Activated T-helper 9 cell treated with anti-CD3 and anti-CD28 coated beads, Interleukin-2, amount 50 U/mL, for 16 hours (primary cell): ENCODE results near the gene LSM10.
A peak's percentile ranks its signal among the peaks of the same experiment; 100 is the strongest.

ENCODE experiments used
- DNase-seq: peaks from one replicate; pipeline ENCODE4 v3.0.0-alpha.2; 2020; ENCODE audit warnings: low read depth

LSM10 gene

GRCh38 chr1:36383240-36383639, 14.5 kb downstream of the LSM10 start:
- DNase-seq: no peak

- no peak for DNase-seq
These were observed 15.0 kb downstream of the LSM10 start for GRCh38 chr1:36382669-36383068.

DNA sequence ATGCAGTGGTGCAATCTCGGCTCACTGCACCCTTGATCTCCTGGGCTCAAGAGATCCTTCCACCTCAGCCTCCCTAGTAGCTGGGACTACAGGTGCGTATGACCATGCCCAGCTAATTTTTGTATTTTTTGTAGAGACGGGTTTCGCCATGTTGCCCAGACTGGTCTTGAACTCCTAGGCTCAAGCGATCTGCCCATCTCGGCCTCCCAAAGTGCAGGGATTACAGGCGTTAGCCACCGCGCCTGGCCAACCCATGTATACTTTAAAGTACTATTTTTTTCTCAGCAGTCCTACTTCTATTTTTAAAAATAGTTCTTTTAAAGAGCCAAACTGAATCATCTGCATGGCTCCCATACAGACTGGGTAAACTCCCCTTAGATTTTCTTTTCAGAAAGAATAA, 15.5 kb downstream of the LSM10 start:
- DNase-seq: no peak

DNA sequence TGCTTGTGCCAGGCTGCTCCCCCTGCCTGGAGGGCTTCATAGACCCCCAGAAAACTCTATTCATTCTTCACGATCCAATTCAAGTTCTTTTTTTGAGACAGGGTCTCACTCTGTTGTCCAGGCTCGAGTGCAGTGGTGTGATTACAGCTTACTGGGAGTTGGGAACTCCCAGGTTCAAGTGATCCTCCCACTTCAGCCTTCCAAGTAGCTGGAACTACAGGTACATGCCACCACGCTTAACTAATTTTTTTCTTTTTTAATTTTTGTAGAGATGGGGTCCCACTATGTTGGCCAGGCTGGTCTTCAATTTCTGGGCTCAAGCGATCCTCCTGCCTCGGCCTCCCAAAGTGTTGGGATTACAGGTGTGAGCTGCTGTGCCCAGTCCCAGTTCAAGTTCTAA, 16.3 kb downstream of the LSM10 start:
- no peak for DNase-seq

GRCh38 chr1:36380782-36381181, 16.9 kb downstream of the LSM10 start:
- DNase-seq: no peak

- no peak for DNase-seq
These were observed 17.5 kb downstream of the LSM10 start for GRCh38 chr1:36380143-36380619.

- DNase-seq: no peak
These were observed 19.8 kb downstream of the LSM10 start for GRCh38 chr1:36377791-36378492.

DNA sequence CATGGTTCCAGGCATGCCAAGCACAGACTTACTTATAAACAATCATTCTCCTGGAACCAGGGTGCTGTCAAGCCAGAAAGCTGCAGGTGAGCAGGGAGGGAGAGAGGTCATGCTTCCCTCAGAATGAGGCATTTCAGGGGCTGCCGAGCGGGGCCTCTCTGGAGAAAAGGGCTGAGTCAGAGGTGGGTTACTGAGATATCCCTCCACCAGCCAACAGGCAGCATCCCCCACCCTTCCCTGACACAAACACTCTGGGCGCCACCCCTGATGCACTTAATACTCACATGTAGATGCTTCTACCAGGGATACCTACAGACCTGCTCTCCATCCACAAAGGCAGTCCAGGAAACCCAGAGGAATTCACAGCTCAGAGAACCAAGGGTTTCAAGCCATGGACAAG, 25.1 kb downstream of the LSM10 start:
- no peak for DNase-seq

- peak; percentile 74 for DNase-seq
These were observed 28.4 kb downstream of the LSM10 start for GRCh38 chr1:36369061-36369861.

DNA sequence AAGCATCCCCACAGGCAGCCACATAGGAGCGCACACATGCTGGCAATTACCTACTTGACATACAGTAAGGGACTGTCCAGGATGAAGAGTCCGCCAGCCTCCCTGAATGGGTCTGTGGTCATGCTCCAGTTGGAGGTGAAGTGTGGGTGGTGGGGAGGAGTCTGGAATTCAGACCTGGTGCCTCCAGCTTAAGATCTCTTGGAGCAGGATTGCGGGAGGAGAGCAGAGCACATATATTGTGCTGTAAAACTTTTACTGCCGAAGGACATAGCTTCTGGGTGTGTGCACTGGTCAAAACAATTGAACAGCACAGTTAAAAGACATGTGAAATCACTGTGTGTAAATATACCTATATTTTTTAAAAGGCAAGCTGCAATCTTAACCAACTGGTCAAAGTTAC, 29.9 kb downstream of the LSM10 start:
- DNase-seq: no peak

DNA sequence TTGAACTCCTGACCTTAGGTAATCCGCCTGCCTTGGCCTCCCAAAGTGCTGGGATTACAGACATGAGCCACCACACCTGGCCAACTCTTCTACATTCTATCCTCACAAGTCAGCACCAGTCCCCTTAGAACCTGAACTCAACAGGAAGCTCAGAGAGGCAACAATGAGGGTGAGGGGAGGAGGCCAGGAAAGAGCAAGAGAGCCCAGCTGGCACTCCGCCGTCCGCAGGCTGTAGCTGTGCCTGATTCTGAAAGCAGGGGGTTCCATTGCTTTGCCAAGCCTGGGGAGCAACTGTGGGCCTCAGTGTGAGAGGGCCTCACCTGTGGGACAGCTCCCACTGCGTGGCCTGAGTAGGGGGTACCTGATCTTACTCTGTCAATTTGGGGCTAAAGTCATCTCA, 30.6 kb downstream of the LSM10 start:
- no peak for DNase-seq

DNA sequence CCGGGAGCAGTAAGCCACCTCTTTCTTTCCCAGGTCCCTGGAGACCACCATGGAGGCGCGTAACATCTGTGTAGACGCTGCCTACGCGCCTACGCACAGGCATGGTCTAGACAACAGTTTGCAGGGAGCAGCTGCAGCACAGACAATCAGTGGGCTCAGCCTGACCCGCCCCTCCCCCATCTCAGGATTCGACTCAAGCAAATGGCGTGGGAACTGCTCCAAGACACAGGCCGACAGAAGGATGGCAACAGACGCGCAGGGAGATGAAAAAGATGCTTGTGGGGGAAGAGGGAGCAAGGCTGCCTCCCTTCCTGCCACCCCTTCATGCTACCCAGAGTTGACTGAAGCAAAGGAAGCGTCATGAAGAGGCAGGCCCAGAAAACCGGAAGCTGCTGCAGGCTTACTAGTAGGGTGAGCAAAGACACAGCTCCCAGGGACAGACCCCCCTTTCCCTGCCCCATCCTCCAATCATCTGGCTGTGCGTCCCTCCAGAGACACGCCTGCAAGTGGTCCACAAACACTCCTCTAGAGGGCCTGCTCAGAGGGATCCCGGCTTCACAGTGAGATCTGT, 31.5 kb downstream of the LSM10 start:
- DNase-seq: no peak

DNA sequence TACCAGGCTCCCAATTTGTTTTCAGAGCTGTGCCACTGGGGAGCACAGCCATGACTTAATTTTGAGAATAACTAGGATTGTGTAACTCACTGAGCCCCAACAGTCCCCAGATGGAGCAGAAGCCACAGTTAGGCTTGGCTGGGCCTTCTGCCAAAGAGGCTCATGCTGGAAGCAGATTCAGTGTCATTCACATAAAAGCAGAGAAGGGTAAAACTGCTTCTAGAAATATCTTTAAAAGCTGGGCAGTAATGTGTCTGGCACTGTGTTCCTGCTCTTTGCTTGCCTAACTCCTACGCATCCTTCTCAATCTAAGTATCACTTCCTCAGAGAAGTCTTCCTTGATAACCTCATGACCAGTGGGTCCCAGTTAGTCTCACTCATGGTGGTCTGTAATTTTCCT, 32.3 kb downstream of the LSM10 start:
- no peak for DNase-seq

DNA sequence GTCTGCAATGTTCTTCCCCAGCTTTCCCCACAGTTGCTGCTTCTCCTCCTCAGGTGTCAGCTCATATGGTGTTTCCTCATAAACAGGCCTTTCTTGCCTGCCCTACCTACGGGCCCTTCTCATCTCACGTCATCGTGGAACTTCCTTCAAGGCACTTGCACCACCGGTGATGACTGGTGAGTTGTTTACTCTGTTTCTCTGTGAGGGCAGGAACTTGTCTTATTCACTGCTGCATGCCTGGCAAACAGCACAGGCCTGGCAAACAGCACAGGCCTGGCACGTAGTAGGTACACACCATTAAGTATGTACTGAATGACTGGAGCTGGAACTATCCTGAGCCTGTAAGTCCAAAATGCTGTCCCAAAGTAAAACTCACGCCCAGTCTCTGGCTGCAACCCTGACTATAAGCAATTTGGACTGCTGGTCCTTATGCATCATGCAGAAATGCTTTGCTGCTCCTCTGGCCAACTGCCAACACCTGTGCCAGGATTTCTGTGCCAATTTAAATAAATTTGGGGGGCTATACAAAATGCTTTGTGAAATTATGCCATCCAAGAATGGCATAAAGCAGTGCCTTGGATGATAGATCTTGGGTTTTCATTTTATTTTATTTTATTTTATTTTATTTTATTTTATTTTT, 37.7 kb downstream of the LSM10 start:
- DNase-seq: no peak

GRCh38 chr1:36359383-36359782, 38.3 kb downstream of the LSM10 start:
- DNase-seq: no peak

DNA sequence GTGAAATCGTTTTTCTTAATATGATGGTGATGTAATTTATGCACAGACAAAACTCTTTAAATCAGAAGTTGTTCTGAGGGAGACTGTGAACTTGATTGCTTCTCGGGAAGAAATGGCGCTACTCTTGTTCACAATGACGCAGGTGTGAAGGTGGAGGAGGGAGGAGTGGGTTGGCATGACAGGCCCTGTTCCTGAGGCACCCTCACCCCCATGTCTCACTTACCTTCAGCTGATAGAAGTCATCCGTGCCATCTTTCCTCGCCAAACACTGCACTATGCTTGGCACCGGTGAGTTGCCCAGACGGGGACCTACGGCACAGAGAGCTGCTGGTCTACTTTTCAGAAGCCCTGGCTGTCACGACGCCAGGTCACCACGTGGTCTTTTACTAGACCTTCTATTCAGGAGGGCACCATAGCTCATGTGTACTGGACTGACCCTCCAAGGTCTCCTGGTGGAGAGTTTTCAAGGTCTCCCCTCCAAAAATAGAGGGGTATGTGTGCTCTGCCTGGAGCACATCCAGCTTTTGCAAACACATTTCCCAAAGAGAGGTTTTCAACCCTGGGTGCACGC, 39.1 kb downstream of the LSM10 start:
- no peak for DNase-seq

GRCh38 chr1:36355811-36356210, 41.9 kb downstream of the LSM10 start:
- DNase-seq: no peak

DNA sequence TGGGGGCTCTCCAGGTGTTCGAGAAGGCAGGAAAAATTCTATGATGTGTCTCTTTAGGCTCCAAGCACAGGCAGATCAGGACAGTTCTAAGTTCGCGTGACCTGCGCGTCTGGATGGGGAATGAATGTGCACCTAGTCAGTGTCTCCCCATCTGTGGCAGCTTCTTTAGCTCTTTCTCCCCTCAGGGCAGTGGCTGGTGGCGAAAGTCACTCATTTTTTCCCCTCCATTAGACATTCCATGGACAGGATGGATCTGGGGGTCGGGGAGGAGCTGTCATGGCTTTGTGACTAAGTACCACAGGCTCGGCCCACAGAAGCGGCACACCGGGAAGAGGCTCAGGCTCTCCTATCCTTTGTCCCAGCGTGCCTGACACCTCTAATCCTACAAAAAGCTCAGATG, 43.2 kb downstream of the LSM10 start:
- no peak for DNase-seq

DNA sequence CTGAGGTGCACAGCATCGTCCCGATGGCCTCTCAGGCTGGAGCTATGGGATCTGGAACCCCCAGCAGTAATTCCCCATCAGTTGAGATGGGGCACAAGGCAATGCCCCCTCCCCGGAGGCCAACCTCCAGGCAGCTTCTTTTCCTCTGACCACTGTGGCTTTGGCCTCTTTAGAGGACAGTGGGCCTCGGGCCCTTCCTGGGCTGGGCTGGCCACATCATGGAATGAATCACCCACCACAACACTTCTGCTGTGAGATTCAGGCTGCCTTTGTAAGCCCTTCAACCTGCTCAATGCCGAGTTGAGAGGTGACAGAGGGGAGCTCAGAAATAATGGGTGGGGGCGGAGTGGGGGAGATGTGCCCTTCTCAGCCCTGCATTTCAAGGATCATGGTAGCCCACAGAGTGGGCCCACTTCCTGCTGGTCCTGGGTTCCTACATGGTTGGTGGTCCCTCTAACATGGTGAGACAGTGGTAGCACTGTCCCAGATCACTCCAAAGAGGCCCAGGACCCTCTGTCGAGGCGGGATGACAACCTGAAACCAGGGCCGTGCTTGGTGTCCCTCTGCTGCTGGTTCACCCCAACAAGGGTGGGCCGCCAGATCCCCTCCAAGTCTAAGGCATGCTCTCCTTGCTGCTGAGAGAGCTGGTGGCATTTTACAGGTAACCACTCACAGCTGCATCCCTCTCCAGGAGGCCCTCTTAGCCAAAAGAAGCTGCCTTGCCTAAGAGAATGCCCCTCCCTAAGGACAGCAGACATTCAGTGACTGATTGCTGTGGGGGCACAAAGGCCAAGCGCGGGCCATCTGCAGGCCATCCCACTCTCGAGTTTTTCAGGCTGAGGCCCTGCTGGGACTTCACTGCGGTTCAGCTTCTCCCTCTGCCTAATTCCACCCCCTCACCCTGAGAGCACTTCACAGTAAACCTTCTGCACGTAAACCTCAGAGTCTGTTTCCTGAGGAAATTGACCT, 44.5 kb downstream of the LSM10 start:
- DNase-seq: no peak

- no peak for DNase-seq
These were observed 45.4 kb downstream of the LSM10 start for GRCh38 chr1:36352125-36352909.
